GM19438 (cell line): ENCODE measurements around the gene CALHM3.
A peak's percentile ranks its signal among the peaks of the same experiment; 100 is the strongest.

Experiments
- ATAC-seq: cut with Tn5 transposase; IDR thresholded peaks from one replicate; pipeline ENCODE4 v1.9.1; 2021; ENCODE audit warnings: low read depth; ENCODE audit not compliant: unreplicated experiment

The CALHM3 gene

GRCh38 chr10:103451831-103452505 lies 27.1 kb downstream of the CALHM3 start, which contains the start of gene CALHM2:
Gene CALHM2 (minus strand): TSS chr10:103452370. CDS start chr10:103449941, 2,429 bp downstream.
- peak; percentile 64 for ATAC-seq

GRCh38 chr10:103451091-103451813 lies 27.8 kb downstream of the CALHM3 start:
- no peak for ATAC-seq

GRCh38 chr10:103450201-103450695 lies 28.8 kb downstream of the CALHM3 start:
- no peak for ATAC-seq

GRCh38 chr10:103449208-103450144 lies 29.6 kb downstream of the CALHM3 start:
- ATAC-seq: no peak

GRCh38 chr10:103448746-103449145 lies 30.3 kb downstream of the CALHM3 start:
- ATAC-seq: no peak

GRCh38 chr10:103447187-103447586 lies 31.9 kb downstream of the CALHM3 start:
- ATAC-seq: no peak

- ATAC-seq: no peak
Observed at GRCh38 chr10:103445767-103446567, 33.1 kb downstream of the CALHM3 start.

- ATAC-seq: no peak
Observed at GRCh38 chr10:103445366-103445765, 33.7 kb downstream of the CALHM3 start.

- no peak for ATAC-seq
Observed at GRCh38 chr10:103444478-103444877, 34.6 kb downstream of the CALHM3 start.

- ATAC-seq: no peak
Observed at GRCh38 chr10:103443475-103444185, 35.4 kb downstream of the CALHM3 start.

- ATAC-seq: no peak
Observed at GRCh38 chr10:103442031-103442461, 37.0 kb downstream of the CALHM3 start.

- no peak for ATAC-seq
Observed at GRCh38 chr10:103441611-103442010, 37.4 kb downstream of the CALHM3 start.

- ATAC-seq: no peak
Observed at GRCh38 chr10:103441206-103441605, 37.8 kb downstream of the CALHM3 start.

- no peak for ATAC-seq
Observed at GRCh38 chr10:103440416-103440815, 38.6 kb downstream of the CALHM3 start.

- ATAC-seq: no peak
Observed at GRCh38 chr10:103439776-103440175, 39.3 kb downstream of the CALHM3 start.

GRCh38 chr10:103433858-103434257 lies 45.2 kb downstream of the CALHM3 start:
- ATAC-seq: no peak

GRCh38 chr10:103431902-103432301 lies 47.1 kb downstream of the CALHM3 start:
- no peak for ATAC-seq

GRCh38 chr10:103429647-103430046 lies 49.4 kb downstream of the CALHM3 start:
- ATAC-seq: no peak

GRCh38 chr10:103428989-103429643 lies 49.9 kb downstream of the CALHM3 start:
- no peak for ATAC-seq
